ENCODE results near the gene C1orf50. TPM values are rescaled to one million over a fixed set of nuclear protein-coding genes. Genes with fewer than 3 reads are reported as not detected.
"Not testable (repeated sequence)": the region's sequence is repeated elsewhere in the genome, so short reads cannot be mapped to it uniquely, and the experiment has no call there.

C1orf50 gene
- total RNA-seq, 2 experiments from 2014 or later, result 5.9 to 6.9 TPM

DNA sequence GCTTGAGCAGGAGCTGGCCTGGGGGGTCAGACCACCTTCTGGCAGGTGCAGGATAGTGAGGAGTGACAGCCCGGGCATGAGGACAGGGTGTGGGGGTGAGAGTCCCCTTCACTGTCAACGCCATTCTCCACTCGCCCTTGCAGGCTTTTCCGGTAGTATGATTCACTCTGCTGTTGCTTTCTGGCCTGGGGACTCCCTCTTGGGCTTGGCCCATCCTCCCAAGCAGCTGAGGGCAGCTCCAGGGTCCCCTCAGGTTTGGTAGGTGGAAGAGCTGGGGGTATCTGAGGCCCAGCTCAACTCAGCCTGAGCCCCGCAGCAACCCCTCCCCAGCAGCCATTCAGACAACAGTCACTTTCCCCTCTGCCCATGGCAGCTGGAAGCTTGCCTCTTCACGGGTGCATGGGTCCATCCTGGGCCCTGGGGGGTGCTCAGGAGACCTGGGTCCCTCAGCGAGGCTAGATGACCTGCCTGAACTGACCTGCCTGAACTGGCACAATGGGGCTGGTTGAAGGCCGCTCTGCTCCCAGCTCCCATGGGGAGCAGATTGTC lies 28.3 kb upstream of the C1orf50 start:
- ChIA-PET CTCF (no interaction called here), POLR2A (no interaction called here)

DNA sequence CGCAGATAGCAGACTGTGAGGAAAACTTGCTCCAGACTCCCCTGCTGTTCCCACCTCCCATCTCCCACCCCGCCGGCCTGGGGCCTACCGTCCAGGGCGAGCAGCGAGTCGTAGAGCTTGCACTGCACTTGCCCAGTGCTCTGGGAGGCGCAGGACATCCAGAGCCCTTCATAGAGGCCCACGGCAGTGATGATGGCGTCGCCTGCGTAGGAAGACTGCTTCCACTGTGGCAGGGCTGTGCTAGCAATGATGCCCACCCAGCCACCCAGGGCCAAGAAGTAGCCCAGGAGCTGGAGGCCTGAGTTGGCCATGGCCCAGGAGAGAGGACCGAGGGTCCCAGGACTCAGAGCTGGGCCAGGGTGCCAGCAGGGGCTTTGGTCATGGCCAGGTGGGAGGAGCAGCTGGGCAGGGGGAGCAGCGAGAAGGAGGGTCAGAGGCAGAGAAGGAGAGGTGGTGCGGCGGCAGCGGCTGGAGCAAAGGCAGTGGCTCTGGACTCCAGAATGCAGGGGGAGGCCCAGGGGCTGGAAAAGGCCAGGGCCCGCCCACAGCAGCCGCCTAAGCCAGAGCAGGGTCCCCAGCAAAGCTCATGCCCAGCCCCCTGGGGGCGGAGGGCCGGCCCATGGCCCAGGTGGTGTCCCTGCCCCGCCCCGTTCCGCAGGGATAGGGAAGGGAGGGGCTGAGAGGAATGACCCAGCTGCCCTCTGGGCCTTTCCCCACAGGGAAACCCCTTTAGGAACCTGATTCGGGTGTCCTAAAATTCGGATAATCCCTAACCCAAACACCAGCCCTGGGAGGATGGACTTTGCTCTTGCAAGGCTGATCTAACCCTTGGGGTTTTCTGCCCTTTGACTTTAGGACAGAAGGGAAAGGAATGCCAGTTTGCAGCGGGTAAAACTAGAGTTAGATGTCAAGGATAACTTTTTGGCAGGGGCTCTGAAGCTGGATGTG lies 27.0 kb upstream of the C1orf50 start, which contains the start of gene CLDN19:
CLDN19 (minus strand) TSS at position 484 of the 948 bp plus-strand sequence; CDS start at position 311, 173 bp downstream.
- POLR2A ChIA-PET, result no interaction called here
- CTCF ChIA-PET, result no interaction called here

GRCh38 chr1:42740851-42741580 lies 26.0 kb upstream of the C1orf50 start:
- ChIA-PET CTCF (no interaction called here), POLR2A (no interaction called here)

DNA sequence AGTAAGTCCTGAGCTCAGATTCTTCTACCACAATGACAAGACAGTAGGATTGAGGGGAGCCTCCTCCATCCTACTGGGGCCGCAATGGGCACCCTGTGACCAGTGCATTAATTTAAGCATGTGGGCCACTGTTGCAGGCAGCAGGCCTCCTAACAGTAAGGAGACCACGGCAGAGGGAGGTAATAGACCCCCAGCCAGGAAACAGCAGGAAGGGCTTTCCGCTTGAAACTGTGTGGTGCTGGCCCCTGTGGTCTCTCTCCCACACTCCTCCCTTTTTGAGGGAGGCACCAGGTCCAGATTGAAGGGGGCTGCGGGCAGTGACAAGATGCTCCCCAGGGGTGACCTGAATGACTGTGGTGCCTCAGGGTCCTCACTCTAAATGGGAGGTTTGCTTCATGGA lies 25.3 kb upstream of the C1orf50 start:
- ChIA-PET CTCF (no interaction called here), POLR2A (no interaction called here)

GRCh38 chr1:42742141-42742540 lies 24.9 kb upstream of the C1orf50 start:
- CTCF ChIA-PET, result no interaction called here
- POLR2A ChIA-PET, result no interaction called here

DNA sequence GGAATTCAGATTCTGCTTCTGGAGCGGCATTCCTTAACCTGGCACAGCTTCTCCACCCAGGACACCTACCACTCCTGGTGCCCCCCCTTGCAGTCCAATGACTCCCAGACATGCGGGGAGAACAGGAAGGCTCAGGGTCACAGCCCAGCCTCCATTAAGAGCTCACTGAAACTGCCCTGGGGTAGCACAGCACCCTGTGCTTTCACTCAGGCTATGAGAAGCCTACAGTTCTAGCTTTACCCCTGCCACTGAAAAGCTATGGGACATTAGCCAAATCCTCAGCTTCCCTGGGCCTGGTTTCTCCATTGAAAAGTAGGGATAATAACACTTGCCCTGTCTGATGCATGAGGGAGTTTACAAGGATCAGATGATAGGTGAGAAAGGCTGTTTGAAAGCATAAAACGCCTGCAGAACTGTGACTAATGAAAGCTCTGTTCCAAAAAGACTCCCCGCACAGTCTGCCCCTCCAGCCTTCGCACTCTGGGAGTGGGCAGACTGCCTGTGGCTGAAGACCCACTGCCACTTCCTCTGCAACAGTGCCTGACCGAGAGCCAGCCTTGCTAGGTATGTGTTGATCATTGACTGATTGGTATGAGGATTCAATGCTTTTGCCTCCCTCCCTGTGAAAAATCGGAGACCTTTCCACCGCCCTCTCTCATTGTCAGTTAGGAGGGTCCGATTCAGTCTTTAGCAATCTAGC lies 24.3 kb upstream of the C1orf50 start:
- ChIA-PET CTCF (no interaction called here), POLR2A (no interaction called here)

DNA sequence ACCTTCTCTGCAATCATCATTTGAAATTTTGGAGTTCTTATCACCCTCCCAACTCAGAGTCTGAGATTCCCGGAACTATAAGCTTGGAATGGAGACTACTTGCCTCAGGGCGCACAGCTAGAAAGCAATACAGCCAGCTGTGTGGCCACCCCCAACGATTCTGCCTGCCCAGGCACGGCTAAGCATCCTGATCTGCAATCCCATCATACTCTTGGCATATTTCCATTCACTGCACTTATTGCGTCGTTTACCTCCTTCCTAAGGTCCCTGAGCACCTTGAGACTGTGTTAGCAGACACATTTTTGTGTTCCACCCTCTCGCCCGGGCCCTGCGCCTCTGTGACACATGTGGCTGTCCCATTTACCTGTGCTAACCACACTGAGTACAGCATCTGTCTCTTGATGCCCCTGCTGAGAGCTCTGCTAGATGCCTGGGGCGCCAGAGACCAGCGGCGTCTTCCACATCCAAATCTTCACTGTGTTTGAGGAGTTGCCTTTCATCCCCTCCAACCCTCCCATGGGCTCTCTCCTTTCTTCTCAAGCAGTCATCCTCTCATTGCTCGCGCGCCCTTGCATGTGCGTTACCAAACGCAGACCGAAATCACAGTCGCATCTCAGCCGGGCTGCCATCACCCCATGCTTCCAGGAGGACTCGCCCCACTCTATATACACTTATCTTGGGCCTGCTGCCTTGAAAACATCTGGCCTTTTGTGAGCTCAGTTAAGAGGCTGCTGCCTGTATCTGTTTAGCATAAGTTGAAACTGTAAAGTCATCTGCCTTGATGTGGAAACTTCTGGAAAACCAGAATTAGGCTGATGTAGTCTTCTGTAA lies 23.5 kb upstream of the C1orf50 start:
- ChIA-PET CTCF (no interaction called here), POLR2A (no interaction called here)

DNA sequence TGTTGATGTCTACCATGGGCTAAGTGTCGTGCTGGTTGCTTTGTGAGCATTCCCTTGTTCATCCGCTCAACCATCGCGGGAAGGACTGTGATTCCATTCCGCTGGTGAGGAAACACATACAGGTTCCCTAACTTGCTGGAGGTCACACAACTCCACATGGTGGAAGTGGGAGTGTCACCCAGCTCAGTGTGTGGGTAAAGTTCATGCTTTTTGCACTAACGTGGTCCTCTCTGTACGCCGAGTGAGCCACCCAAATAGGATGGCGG lies 23.0 kb upstream of the C1orf50 start:
- ChIA-PET CTCF (no interaction called here), POLR2A (no interaction called here)

DNA sequence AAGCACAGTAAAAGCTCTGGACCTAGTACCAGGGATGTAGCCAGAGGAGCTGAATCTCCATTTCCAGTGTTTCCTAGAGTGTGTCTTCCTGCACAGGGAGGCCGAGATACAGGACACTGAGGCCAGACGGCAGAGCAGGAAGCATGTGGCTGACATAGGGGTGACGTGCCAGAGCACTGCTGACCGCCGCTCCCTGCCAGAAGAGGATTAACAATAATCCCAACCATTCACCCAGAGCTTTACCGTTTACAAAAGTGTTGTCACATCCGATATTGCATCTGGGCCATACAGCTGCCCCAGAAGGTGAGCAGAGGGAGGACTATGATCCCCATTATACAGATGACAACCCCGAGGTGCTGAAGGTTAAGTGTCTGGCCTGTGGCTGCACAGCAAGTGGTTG lies 21.2 kb upstream of the C1orf50 start:
- ChIA-PET POLR2A (no interaction called here), CTCF (interaction anchor here (1.4 kb wide), 1 partner anchor 20 kb away, joined by 3 read pairs; no protein-coding TSS in a partner anchor)

- POLR2A ChIA-PET, result no interaction called here
- CTCF ChIA-PET, result interaction anchor here (1.4 kb wide), 1 partner anchor 19 kb away, joined by 3 read pairs; no protein-coding TSS in a partner anchor
Measured at GRCh38 chr1:42746436-42747105, 20.5 kb upstream of the C1orf50 start.

DNA sequence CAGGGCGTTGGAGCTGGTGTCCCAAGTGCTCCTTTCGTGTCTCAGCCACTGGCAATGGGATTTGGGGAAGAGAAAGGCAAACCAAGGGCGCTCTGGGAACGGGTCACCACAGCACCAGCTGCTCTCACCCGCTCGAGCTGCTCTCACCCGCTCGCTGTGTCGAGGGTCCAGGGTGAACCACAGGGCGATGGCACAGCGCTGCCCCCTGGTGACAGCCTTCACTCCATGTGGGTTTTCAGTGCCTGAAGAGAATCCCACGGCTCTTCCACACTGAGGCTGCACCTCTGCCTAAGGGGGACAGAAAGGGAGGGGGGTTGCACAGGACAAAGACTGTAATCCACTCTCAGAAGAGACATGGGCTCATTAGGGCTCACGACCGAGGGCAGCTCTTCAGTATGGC lies 19.9 kb upstream of the C1orf50 start:
- POLR2A ChIA-PET, result no interaction called here

GRCh38 chr1:42748021-42748420 lies 19.0 kb upstream of the C1orf50 start:
- ChIA-PET CTCF (no interaction called here), POLR2A (no interaction called here)

More for the DNA sequence above, 19.9 kb upstream of the C1orf50 start:
- CTCF ChIA-PET, result interaction anchor here (1.4 kb wide), 1 partner anchor 19 kb away, joined by 3 read pairs; no protein-coding TSS in a partner anchor

DNA sequence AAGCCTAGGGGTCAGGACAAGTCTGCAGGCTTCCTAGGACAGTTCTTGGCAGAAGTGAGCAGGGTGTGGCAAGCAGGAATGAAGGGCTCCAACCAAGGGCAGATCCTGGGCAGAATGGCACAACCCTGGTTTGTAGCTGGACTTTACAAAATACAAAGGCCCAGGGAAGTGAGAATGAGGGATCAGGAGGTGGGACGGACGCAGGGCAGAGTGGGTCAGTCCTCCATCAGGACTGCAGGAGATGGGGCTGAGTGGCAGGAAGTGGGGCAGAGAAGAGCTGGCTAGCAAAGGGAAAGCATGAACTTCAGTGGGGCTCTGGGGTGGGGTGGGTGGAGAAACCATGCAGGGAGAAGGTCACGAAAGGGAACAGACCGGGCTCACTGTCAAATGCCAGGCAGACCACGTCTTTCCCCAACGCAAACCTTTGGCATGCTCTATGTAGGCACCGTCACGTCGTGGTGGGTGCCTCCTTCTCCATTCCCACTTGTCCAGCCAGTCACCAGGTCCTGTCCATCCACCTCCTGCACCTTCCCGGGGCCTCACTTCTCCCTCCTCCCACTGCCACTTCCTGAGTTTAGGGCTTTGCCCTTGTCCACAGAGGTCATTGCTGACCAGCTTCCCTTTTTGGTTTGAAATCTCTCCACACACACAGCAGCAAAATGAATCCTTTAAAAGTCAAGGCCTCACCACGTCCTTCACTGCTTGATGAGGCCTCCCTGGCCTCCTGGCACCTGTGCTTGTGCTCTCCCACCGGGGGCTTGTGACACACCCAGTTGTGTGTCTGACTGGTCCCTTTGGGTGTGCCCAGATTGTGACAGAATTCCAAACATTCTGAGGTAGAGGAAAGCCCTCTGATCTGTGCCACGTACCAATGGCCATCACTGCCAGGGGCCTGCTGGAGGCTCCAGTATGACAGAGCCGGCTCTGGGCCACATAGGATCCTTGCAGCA lies 18.3 kb upstream of the C1orf50 start:
- POLR2A ChIA-PET, result interaction anchor here (0.7 kb wide), 1 partner anchor 574 kb away, joined by 3 read pairs; no protein-coding TSS in a partner anchor
- CTCF ChIA-PET, result interaction anchor here (1.0 kb wide), 1 partner anchor 35 kb away, joined by 3 read pairs; no protein-coding TSS in a partner anchor

DNA sequence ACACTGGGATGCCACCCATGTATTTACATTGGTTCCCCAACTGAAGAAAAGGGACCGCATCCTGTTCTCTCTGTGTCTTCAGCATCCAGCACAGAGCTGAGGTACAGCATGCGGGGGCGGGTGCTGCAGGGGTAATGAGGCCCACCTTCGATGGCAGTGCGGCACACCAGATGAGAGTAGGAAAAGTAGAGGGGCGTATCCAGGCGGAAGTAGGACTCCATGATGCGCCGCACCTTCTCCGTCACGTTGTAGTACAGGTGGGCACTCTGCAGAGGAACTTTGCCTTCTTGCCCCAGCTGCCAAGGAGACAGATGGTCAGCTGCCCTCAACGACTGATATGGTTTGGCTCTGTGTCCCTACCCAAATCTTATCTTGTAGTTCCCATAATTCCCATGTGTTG lies 17.0 kb upstream of the C1orf50 start:
- POLR2A ChIA-PET, result interaction anchor here (0.7 kb wide), 1 partner anchor 575 kb away, joined by 3 read pairs; no protein-coding TSS in a partner anchor
- CTCF ChIA-PET, result no interaction called here

GRCh38 chr1:42751511-42752070 lies 15.5 kb upstream of the C1orf50 start:
- POLR2A ChIA-PET, result interaction anchor here (1.1 kb wide), 1 partner anchor 16 kb away, joined by 3 read pairs; the partner anchor contains the start of genes C1orf50 and P3H1
- CTCF ChIA-PET, result not testable (repeated sequence)

- POLR2A ChIA-PET, result interaction anchor here (1.1 kb wide), 1 partner anchor 15 kb away, joined by 3 read pairs; the partner anchor contains the start of genes C1orf50 and P3H1
- CTCF ChIA-PET, result no interaction called here
Measured at GRCh38 chr1:42752284-42752683, 14.8 kb upstream of the C1orf50 start.

GRCh38 chr1:42753070-42753469 lies 14.0 kb upstream of the C1orf50 start:
- ChIA-PET POLR2A (interaction anchor here (0.7 kb wide), 1 partner anchor 1393 kb away, joined by 4 read pairs; no protein-coding TSS in a partner anchor), CTCF (no interaction called here)
